Muscle layer of duodenum (tissue), 2 donors: ENCODE measurements around the gene KRTAP10-9.
"Not testable (repeated sequence)": the region's sequence is repeated elsewhere in the genome, so short reads cannot be mapped to it uniquely, and the experiment has no call there.

Source experiments
- H3K27ac ChIP-seq: one replicate; pipeline ENCODE4 v1.7.0; 2013; ENCODE audit warnings: mild to moderate bottlenecking, low read length
- H3K27me3 ChIP-seq: one replicate; pipeline ENCODE4 v1.7.0; 2013; ENCODE audit warnings: low read depth, mild to moderate bottlenecking, control low read depth, low read length
- H3K36me3 ChIP-seq, 2 donors: one replicate each; pipeline ENCODE4 v1.7.0; 2013; ENCODE audit warnings: low read length in 2 of 2, control low read depth in 1 of 2, mild to moderate bottlenecking in 1 of 2; ENCODE audit not compliant: insufficient read depth in 2 of 2, control insufficient read depth in 1 of 2
- H3K4me1 ChIP-seq, 2 donors: one replicate each; pipeline ENCODE4 v1.7.0; 2013; ENCODE audit warnings: low read length in 2 of 2, mild to moderate bottlenecking in 2 of 2, control low read depth in 1 of 2, moderate library complexity in 1 of 2; ENCODE audit not compliant: insufficient read depth in 2 of 2, control insufficient read depth in 1 of 2
- H3K4me3 ChIP-seq, 2 donors: one replicate each; pipeline ENCODE4 v1.7.0; 2013; ENCODE audit warnings: low read length in 2 of 2, low read depth in 1 of 2, mild to moderate bottlenecking in 1 of 2
- H3K9me3 ChIP-seq, 2 donors: one replicate each; pipeline ENCODE4 v1.7.0; 2013; ENCODE audit warnings: low read length in 2 of 2, control low read depth in 1 of 2, mild to moderate bottlenecking in 1 of 2; ENCODE audit not compliant: control insufficient read depth in 1 of 2
- donor health status: healthy.

Gene KRTAP10-9, protein sequence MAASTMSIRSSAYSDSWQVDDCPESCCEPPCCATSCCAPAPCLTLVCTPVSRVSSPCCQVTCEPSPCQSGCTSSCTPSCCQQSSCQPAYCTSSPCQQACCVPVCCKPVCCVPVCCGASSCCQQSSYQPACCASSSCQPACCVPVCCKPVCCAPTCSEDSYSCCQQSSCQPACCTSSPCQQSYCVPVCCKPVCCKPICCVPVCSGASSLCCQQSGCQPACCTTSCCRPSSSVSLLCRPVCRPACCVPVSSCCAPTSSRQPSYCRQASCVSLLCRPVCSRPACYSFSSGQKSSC

DNA sequence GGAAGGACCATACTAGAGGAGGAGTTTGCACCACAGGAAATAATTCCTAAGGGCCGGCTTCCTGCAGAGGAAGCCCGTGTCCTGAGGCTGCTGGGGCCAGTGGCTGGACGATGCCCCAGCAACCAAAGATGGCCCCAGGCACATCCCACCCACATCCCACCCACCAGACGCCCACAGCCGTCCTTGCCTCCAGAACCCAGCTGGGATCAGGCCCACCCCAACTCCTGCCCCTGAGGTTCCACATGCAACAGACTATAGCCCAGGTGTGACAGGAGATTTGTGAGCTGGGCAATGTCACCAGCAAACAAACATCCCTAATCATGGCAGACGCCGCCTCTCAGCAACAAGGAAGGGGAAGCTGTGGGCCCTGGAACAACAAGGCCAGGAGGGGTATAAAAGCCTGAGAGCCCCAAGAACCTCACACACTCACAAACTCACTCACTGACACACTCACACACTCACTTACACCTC is at the start of gene KRTAP10-9:
TSS of gene KRTAP10-9 (plus strand) at position 421 of the 471 bp plus-strand sequence. CDS start 79 bp downstream, outside the sequence.
- Histone ChIP-seq H3K36me3 (no peaks in the 10 kb centered on the region), H3K4me1 (no peaks in the 10 kb centered on the region), H3K4me3 (no peak within 1 kb of the TSS), H3K9me3 (peaks cover 13 to 39% of the 10 kb centered on the region in 2 donors), H3K27ac (no peak within 1 kb of the TSS), H3K27me3 (no peaks in the 10 kb centered on the region)

DNA sequence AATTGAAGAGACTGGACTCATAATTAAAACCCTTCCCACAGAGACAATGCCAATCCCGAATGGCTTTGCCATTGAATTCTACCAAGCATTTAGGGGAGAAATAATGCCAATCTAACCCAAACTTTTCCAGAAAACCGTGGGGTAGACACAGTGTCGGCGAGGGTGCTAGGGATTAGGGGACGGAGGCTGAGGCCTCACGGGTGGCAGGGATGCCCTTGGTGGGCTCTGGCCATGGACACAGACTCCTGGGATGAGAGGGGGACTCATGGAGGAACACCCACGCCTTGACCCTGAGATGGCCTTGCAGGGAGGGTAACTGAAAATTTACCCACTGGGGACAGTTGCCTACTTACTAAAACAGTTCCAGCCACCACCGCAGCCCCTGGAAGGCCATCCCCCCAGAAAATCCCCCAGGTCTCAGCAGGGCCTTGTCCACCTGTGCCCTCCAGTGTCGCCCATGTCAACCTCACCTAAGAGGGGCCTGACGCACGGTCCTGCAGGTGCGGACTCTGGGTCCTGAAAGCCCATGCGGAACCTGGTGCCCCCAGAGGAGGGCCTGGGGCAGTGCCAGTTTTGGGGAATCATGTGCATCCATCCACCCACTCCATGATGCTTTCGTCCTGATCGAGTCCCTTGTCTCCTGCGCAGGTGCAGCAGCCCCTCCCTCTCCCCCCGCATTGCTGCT is 48.4 kb upstream of the KRTAP10-9 start:
- Histone ChIP-seq H3K4me3 (no peak overlapping the region), H3K27me3 (no peaks in the 10 kb centered on the region), H3K9me3 (peaks cover 5 to 27% of the 10 kb centered on the region in 2 donors)

DNA sequence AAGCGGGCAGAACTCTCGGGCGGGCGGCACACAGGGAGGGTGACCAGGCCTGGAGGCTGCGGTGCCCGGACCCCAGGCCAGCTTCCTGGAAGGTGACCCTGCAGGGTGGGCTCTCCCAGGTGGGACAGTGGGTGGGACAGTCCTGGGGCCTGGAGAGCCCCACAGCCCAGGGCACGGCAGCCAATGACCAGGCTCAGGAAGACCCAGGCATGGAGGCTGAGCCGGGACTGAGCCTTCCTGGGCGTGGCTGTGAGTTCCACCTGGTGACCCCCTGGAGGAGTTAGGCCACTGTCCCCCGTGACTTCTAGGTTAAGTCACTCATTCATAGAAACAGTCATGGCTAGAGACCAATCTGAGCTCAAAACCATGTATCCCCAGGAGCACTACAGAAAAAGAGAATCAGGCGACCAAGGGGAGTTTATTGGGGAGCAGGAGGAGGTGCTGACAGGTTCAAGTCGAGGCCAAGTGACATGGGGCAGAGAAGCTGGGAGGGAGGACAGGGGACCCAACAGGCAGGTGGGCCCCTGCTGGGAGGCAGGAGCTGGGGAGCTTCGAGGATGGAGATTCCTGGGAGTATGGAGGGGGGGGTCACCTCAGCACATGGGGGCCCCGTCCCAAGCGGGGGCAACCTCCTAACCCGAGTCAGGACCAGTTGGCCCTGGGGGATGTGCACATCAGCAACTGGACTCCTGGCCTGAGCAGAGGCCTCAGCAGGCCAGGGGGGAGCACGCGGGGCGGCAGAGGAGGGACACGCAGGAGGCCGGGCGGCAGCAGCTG is 47.6 kb upstream of the KRTAP10-9 start:
- Histone ChIP-seq H3K9me3 (peaks cover 5 to 27% of the 10 kb centered on the region in 2 donors), H3K27me3 (no peaks in the 10 kb centered on the region), H3K4me3 (no peak overlapping the region), H3K4me1 (peaks cover 0 to 1% of the 10 kb centered on the region in 2 donors), H3K27ac (no peak overlapping the region), H3K36me3 (no peaks in the 10 kb centered on the region)

More for the DNA sequence above, 48.4 kb upstream of the KRTAP10-9 start:
- H3K27ac ChIP-seq = no peak overlapping the region
- no peaks in the 10 kb centered on the region for H3K4me1 ChIP-seq
- no peaks in the 10 kb centered on the region for H3K36me3 ChIP-seq

- Histone ChIP-seq H3K27me3 (no peaks in the 10 kb centered on the region), H3K36me3 (no peaks in the 10 kb centered on the region), H3K27ac (no peak overlapping the region), H3K4me3 (no peak overlapping the region), H3K4me1 (peaks cover 0 to 3% of the 10 kb centered on the region in 2 donors), H3K9me3 (peaks cover 5 to 27% of the 10 kb centered on the region in 2 donors)
These were observed 47.1 kb upstream of the KRTAP10-9 start for GRCh38 chr21:44579833-44580144.

DNA sequence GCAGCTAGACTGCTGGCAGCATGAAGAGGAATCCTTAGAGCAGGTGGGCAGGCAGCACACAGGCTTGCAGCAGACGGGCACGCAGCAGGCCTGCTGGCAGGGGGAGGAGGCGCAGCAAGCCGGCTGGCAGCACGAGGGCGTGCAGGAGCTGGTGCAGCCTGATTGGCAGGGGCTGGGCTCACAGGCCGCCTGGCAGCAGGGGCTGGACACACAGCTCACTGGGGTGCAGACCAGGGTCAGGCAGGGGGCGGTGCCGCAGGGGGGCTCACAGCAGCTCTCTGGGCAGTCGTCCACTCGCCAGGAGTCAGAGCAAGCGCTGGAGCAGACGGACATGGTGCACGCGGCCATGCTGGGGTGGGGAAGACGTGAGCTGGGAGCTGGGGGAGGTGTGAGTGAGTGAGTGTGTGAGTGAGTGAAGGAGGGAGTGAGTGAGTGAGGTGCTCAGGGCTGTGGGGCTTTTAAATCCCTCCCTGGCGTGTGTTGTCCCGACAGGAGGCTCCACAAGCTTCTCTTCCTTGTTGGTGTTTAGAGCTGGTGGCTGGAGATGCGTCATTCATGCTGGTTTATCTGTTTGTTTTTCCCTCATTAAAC is 46.6 kb upstream of the KRTAP10-9 start, which contains the start of gene KRTAP10-5:
TSS of gene KRTAP10-5 (minus strand) at position 374 of the 591 bp plus-strand sequence. CDS start at position 348, 26 bp downstream.
- peaks cover 5 to 27% of the 10 kb centered on the region in 2 donors for H3K9me3 ChIP-seq
- H3K36me3 ChIP-seq, H3K4me3 ChIP-seq: not testable (repeated sequence)

GRCh38 chr21:44581158-44581557 is 45.7 kb upstream of the KRTAP10-9 start:
- no peak overlapping the region for H3K4me3 ChIP-seq
- no peaks in the 10 kb centered on the region for H3K27me3 ChIP-seq
- H3K27ac ChIP-seq = no peak overlapping the region
- H3K36me3 ChIP-seq = no peaks in the 10 kb centered on the region
- peaks cover 0 to 3% of the 10 kb centered on the region in 2 donors for H3K4me1 ChIP-seq
- H3K9me3 ChIP-seq = peaks cover 5 to 31% of the 10 kb centered on the region in 2 donors

More for the DNA sequence above, 46.6 kb upstream of the KRTAP10-9 start, which contains the start of gene KRTAP10-5:
- not testable (repeated sequence) for H3K27ac ChIP-seq, H3K27me3 ChIP-seq, H3K4me1 ChIP-seq

- Histone ChIP-seq H3K4me1 (peaks cover 0 to 3% of the 10 kb centered on the region in 2 donors), H3K9me3 (peaks cover 0 to 31% of the 10 kb centered on the region in 2 donors), H3K27ac (no peak overlapping the region), H3K36me3 (no peaks in the 10 kb centered on the region), H3K27me3 (no peaks in the 10 kb centered on the region), H3K4me3 (no peak overlapping the region)
These were observed 44.8 kb upstream of the KRTAP10-9 start for GRCh38 chr21:44582055-44582454.

- Histone ChIP-seq H3K4me1 (peaks cover 0 to 3% of the 10 kb centered on the region in 2 donors), H3K9me3 (peaks cover 0 to 24% of the 10 kb centered on the region in 2 donors), H3K4me3 (no peak overlapping the region), H3K27ac (no peak overlapping the region), H3K36me3 (no peaks in the 10 kb centered on the region), H3K27me3 (no peaks in the 10 kb centered on the region)
These were observed 43.6 kb upstream of the KRTAP10-9 start for GRCh38 chr21:44583089-44583799.

DNA sequence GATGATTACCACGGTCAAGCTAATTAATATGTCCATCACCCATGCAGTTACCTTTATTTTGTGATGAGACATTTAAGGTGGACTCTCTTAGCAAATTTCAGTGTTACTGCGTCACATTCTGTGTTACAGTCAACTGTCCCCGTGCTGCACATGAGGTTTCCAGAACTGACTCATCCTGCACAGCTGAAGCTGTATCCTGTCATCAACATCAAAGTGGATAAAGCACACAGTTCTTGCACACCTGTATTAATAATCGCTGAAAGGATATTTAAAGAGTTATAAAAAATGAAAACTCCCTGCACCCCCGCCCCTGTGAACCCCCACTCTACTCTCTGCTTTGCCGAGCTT is 43.1 kb upstream of the KRTAP10-9 start:
- Histone ChIP-seq H3K4me3 (no peak overlapping the region), H3K36me3 (no peaks in the 10 kb centered on the region), H3K27ac (no peak overlapping the region), H3K27me3 (no peaks in the 10 kb centered on the region), H3K9me3 (peaks cover 0 to 22% of the 10 kb centered on the region in 2 donors), H3K4me1 (peaks cover 0 to 3% of the 10 kb centered on the region in 2 donors)

DNA sequence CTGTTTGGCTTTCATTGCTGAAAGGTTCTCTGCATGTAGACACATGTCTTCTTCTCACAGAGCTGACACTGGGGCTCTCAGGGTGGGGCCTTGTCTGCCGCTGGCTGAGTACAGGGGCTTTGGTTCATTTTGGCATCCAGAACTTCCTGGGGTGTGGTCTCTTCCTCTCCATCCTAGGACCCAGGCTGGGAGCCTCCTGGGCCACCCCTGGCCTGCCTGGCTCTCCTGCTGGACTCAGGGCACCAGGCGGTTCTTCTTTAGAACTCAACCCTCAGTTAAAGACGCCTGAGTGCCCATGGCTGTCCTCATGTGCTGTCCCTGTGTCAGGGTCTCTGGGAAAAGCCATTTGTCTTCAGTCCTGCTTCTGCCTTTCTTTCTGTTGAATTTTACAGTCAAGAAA is 41.0 kb upstream of the KRTAP10-9 start:
- Histone ChIP-seq H3K27ac (no peak overlapping the region), H3K4me1 (peaks cover 0 to 3% of the 10 kb centered on the region in 2 donors), H3K36me3 (no peaks in the 10 kb centered on the region), H3K4me3 (no peak overlapping the region), H3K27me3 (no peaks in the 10 kb centered on the region), H3K9me3 (peaks cover 0 to 17% of the 10 kb centered on the region in 2 donors)
